NCI-H2171 treated with DMSO at 0.1 percent for 48 hours (cell line): ENCODE measurements around the gene ITGB7.
A peak's percentile ranks its signal among the peaks of the same experiment; 100 is the strongest.

Experiments
- DNase-seq: peaks from one replicate; lab custom pipeline; 2025; lab: John Stamatoyannopoulos, UW

ITGB7 gene

GRCh38 chr12:53196486-53196885 lies 10.6 kb downstream of the ITGB7 start:
- DNase-seq = no peak

DNA sequence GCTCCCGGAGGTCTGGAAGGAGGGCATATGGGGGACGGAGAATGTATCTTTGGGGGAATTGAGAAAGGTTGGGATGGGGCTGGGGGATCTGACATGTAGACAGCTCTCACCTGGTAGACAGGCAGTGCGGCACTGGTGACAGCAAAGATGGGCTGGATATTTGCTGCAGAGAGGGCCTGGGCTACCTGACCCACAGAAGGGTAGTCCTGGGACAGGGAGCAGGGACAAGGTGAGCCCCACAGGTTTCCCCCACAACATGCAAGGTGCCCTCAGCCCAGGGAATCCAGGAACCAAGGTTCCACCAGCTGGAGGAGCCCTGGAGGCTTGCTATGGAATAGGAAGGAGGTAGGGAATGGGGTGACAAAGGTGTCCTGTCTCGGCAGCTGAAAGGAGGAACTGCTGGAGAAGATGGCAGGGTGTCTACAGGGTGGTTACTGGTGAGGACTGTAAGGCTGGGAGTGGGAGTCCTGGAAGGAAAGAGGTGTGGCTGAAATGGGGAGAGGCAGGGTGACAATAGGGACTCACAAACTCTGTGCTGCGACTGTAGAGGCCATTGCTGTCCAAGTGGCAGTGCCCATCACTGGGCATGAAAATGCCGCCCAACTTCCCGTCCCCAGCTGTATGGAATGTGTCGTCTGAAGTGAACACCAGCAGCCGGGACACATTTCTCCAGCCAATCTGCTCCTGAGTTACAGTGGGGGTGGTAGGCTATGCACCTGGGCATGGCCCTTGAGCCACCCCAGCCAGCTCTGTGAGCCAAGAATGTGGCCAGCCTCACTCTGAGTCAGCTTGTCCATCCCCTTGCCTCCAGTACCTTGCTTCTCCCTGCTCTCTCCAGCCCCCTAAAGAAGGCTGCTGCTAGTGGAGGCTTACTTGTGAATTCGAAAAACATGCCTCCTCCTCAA lies 11.3 kb downstream of the ITGB7 start:
- DNase-seq = no peak

DNA sequence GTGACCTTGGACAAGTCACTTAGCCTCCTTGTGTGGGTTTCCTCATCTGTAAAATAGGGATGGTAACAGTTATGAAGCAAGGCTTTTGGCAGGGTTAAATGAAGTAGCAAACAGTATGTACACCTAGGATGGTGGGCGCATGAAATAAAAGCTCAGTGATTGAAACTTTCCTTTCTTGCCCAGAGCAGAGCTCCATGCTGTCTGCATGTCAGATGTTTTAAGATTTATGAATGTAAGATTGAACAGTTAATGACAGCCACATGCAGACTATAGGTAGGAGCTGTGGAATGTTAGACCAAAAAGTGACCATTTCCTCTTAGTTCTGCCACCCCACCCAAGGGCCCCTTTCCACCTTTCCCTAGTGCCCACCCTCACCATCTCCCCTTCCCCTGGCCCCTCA lies 12.1 kb downstream of the ITGB7 start:
- no peak for DNase-seq

GRCh38 chr12:53193985-53194716 lies 12.9 kb downstream of the ITGB7 start:
- DNase-seq = no peak

DNA sequence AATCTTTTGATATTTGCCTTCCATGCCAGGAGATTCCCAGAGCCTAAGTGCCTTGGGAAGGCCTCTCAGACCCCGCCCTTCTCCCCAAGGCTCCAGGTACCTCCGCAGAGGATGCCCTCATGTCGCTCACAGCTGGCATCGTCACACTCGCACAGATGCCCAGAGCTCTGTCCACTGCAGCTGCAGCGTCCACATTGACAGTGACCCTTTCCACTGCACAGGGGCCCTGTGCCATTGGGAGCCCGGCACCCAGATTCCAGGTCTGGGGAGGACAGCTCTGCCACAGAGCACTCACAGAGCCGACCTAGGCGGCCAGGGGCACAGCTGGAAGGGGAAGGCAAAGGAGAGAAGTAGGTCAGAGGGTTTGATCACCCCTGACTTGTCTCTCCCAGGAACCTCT lies 14.0 kb downstream of the ITGB7 start:
- no peak for DNase-seq

GRCh38 chr12:53192531-53193021 lies 14.5 kb downstream of the ITGB7 start:
- no peak for DNase-seq

GRCh38 chr12:53191885-53192530 lies 15.0 kb downstream of the ITGB7 start:
- no peak for DNase-seq

DNA sequence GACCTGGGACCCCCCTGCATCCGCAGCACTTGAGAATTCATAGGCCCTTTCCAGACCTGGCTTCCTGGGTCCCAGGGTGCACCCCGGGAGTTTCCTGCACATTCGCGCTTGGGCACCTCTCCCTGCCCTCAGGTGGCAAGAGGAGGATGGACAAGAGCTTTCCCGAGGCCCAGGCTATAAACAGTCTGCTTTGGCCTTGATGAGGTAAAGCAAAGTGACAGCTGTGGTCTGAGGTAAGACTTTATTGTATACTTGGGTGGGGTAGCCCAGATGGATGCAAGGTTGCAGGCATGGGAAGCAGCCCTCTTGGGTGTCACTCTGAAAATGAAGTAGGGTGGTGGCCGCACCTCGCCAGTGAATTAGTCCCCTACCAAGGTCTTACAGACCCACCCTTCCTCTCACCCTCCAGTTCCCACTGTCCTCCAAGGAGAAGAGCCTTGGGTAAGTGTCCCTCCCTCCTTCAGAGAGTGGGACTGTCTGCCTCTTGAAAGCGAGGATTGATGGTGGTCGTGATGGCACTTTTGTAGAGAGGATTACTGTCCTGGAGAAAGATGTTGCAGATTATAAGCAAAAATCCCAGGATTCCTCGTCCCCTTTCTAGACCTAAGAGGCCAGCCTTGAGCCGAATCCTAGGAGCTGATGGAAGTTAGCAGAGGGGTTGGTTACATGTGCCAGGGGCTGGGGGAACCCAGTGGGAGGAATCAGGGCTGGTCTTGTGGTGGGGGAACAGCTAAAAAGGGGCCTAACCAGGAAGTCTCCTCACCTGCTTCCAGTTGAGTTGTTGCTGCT lies 15.8 kb downstream of the ITGB7 start:
- DNase-seq = no peak

DNA sequence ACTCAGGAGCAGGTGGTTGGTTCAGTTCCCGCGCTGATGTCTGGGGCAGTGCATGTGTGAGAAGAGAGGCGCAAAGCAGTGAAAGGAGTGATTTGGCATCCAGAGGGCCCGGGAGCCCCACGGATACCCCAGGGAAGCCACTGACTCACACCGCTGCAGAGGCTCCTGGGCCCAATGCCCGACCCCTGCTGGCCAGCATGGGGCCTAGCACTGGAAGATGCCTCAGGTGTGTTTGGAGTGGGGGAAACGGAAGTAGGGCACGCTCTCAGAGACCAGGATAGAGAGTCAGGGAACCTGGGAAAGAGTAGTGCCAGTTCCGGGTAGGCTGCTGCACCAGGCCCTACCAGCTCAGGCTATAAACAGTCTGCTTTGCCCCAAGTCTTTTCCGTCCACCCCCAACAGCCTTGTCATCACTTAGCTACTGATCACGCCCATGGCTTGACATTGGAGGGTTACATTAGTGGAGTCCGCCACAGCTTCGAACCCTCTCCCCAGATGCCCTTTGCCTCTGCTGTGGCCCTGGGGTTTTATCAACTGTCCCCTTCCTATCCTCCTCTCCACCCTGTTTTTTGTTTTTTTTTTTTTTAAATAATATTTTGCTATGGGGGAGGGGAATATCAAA lies 16.8 kb downstream of the ITGB7 start:
- DNase-seq = peak; percentile 32

- DNase-seq = no peak
These were observed 19.7 kb downstream of the ITGB7 start for GRCh38 chr12:53187145-53187899.

GRCh38 chr12:53186745-53187144 lies 20.3 kb downstream of the ITGB7 start:
- DNase-seq = no peak

GRCh38 chr12:53185582-53186153 lies 21.4 kb downstream of the ITGB7 start:
- DNase-seq = no peak

- no peak for DNase-seq
These were observed 22.2 kb downstream of the ITGB7 start for GRCh38 chr12:53184828-53185227.

DNA sequence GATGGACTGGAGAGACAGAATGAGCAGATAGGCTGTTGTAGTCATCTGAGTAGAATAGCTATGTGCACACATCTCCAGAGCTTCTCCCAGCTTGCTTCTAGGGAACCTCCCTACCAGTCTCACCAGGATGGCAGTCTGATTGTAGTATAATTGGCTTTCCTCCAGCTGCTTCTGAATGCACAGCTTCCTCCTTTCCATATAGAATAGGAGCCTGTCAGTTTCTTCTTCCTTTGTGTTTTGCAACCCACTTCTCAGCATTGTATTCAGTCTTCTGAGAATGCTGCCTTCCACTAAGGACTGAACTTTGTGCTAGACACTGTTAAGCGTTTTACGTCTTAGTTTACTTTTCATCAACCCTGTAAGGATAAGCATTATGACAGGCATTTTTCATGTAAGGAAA lies 24.1 kb downstream of the ITGB7 start:
- DNase-seq = no peak

GRCh38 chr12:53181935-53182334 lies 25.1 kb downstream of the ITGB7 start:
- no peak for DNase-seq

DNA sequence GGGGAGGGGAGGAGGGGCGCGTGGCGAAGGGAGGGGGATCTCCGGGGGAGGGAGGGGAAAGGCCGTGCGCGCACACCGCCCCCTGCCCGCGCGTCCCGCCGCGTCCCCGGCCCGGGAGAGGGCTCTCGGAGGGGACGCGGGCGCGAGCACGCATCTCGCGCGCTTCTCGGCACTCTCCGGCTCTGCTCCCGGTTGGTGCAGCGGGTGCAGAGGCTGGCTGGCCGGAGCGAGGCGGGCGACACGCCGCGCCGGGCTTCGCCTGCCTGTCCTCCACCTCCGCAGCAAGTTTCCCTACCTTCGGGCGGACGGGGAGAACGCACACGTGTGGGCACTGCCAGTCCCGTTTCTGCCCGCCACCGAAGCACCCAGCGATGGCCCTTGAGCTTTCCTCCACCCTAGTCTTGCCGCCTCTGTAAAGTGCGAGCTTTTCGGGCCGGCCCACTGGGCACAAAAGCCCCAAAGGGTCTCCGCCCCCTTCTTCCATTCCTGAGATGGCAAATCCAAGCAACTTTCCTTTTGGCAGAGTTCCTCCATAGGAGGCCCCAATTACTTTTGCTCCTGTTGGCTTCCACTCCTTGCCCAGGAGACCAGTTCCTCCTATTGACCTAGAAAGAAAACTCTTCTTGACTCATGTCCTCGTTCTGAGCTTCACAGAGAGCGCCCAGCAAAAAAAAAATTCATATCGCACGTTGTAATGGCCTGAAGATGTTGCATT lies 26.0 kb downstream of the ITGB7 start:
- peak; percentile 85 for DNase-seq

GRCh38 chr12:53180220-53180930 lies 26.7 kb downstream of the ITGB7 start, which contains the start of the genes CSAD and ZNF740:
TSS of gene CSAD (minus strand) at chr12:53180925. CDS start at chr12:53173470, 7,455 bp downstream.
TSS of gene ZNF740 (plus strand) at chr12:53180722. CDS start at chr12:53181984, 1,262 bp downstream.
- peak; percentile 98 for DNase-seq

GRCh38 chr12:53179687-53180219 lies 27.3 kb downstream of the ITGB7 start:
- DNase-seq = no peak
